ENCODE data around the gene NLGN4Y.

The NLGN4Y gene

GRCh38 chrY:14524272-14525231 lies at the start of gene NLGN4Y:
Gene NLGN4Y, plus strand, starts transcription at chrY:14524529. Its CDS starts 97,591 bp downstream, at chrY:14622120.
- no peak for DNase-seq

GRCh38 chrY:14485935-14486334 lies 38.4 kb upstream of the NLGN4Y start:
- DNase-seq, result no peak

GRCh38 chrY:14490226-14490625 lies 34.1 kb upstream of the NLGN4Y start:
- DNase-seq, result no peak

GRCh38 chrY:14498071-14498470 lies 26.3 kb upstream of the NLGN4Y start:
- DNase-seq, result no peak

GRCh38 chrY:14504592-14504991 lies 19.7 kb upstream of the NLGN4Y start:
- DNase-seq, result no peak

- no peak for DNase-seq
Measured at GRCh38 chrY:14522379-14522950, 1.9 kb upstream of the NLGN4Y start.

DNA sequence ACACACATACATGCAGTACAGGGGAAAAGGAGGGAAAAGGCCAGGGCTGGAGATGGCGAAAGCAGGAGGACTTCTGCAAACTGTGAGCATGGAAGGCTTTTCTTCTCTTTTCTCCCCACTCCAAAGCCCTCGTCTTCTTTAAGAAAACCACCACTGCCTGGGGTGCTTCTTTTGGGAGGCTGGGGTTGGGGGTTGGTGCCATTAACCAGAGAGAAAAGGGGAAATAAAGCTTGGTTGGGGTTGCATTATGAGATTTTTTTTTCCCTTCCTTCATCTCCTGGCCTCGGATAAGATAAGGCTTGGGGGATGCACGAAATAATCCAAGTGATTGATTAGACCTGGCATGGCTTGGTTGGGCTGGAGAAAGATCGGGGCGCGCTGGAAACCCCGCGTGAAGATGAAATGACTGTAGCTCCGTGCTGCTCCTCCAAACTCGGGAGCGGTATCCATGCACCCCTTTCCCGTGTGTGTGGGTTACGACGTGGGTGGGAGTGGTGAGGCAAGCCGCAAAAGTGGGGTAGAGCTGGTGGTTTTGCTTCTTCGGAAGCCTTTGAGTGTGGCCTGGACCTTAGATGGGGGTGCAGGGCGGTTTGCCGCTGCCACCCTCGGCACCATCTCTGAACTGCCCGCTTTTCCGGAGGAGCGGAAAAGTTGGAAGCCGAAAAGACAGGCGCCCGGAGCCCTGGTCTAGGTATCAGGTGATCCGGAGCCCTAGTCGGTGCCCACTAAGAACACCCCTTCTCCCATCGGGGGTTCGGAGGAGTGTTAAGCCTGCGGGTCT lies 648 bp upstream of the NLGN4Y start:
- no peak for DNase-seq

GRCh38 chrY:14525315-14525714 lies 986 bp downstream of the NLGN4Y start:
- DNase-seq, result no peak

DNA sequence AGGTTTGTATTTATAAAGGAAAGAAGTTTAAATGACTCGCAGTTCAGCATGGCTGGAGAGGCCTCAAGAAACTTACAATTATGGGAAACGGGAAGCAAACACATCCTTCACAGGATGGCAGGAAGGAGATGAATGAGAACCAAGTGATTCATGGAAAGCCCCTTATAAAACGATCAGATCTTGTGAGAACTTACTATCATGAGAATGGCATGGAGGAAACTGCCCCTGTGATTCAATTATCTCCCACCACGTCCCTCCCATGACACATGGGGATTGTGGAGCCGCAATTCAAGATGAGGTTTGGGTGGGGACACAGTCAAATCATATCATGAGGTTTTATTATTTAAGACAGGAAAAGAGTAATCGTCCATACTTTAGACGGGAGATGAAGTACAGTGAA lies 4.0 kb downstream of the NLGN4Y start:
- DNase-seq, result no peak

- no peak for DNase-seq
Measured at GRCh38 chrY:14536703-14537102, 12.4 kb downstream of the NLGN4Y start.

- no peak for DNase-seq
Measured at GRCh38 chrY:14543506-14543905, 19.2 kb downstream of the NLGN4Y start.

DNA sequence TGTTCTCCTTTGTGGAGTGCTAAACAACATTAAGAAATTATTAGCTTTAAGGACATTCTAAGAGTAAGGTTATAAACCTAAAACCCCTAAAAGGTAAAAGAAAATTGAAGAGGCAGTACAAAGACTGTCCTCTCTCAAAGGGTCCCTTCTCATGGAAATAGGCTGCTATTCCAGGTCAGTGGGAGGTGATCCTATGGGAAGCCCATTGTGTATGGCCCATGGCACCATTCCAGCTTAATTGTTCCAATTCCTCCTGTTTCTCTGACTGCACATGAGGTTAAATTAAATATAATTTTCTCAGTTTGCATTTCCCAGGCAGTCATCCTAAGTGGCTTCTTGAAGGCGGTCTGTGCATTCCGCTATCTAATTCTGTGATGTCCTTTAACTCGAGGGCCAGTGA lies 57.0 kb downstream of the NLGN4Y start:
- no peak for DNase-seq

- DNase-seq, result no peak
Measured at GRCh38 chrY:14586725-14587124, 62.4 kb downstream of the NLGN4Y start.

DNA sequence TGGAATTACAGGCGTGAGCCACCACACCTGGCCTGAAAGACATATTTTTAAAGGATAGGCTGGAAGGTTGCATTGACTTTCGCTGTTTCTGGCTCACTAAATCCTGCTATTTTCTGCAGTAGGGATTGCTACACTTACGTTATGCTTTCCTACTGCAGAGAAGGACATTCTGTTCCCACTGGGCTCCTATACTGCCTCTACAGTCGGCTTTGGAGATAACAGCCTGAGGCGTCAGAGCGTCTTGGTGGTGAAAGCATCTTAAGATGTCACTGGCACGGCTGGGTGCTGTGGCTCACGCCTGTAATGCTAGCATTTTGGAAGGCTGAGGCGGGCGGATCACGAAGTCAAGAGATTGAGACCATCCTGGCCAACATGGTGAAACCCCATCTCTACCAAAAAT lies 77.0 kb downstream of the NLGN4Y start:
- DNase-seq, result no peak

DNA sequence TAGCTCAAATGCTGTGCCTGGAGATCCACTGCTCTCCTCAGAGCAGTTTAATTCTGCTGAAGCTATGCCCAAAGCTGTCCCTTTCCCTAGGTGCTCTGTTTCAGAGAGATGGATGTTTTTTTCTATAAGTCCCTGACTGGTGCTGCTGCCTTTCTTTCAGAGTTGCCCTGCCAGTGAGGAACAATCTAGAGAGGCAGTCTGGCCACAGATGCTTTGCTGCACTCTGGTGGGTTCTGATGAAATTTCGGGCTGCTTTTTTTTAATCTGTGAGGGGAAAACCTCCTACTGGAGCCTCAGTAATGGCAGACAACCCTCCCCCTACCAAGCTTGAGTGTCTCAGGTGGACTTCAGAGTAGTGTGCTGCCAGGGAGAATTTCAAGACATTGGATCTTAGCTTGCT lies 93.3 kb downstream of the NLGN4Y start:
- DNase-seq, result no peak

DNA sequence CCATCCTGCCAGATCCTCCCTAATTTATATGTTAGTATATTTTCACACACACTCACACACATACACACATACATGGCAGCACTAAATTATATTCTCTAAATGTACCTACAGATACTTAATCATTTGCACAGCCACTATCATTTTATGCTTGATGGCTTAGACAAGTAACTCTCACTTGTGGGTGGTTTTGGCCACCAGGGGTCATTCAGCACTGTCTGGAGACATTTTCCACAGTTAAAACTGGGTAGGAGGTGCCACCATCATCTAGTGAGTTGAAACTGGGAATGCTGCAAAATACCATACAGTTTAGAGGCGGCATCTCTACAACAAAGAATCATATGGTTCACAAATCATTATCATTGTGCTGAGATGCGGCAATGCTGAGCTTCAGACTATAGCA lies 94.2 kb downstream of the NLGN4Y start:
- no peak for DNase-seq

DNA sequence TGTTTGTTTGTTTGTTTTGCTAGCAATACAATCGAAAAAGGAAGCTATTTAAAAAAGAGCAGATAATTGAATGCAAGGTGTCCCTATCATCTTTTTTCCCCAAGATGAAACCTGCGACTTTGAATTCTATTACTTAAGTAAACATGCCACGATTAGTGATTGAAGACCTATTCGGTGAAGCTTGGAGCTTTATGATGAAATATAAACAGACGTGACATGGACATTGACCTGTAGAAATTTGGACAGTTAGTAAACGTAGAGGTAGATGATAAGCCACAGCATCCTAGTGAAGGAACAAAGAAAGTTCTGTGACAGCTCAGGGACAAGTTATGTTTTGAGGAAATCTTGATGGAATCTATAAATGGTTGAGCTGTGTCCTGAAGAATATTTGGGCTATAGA lies 103.9 kb downstream of the NLGN4Y start:
- no peak for DNase-seq

GRCh38 chrY:14631676-14632075 lies 107.3 kb downstream of the NLGN4Y start:
- no peak for DNase-seq

DNA sequence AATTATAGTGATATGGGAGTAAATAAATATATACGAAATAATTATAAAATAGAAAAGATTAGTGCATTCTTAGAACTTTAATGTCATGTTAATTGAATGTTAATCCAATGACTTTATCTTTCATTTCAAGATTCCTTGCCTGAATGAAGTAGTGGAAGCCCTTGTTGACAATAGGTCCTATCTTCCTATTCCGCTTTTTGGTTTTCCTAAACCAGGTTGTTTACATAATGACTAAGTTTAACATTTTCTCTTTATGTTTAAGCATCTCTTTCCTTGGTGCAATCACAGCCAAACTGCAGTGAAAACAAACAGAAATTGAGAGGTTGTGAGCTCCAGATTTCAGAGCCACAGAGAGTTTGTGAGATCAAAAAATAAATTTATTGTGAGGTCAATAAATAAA lies 109.4 kb downstream of the NLGN4Y start:
- no peak for DNase-seq

DNA sequence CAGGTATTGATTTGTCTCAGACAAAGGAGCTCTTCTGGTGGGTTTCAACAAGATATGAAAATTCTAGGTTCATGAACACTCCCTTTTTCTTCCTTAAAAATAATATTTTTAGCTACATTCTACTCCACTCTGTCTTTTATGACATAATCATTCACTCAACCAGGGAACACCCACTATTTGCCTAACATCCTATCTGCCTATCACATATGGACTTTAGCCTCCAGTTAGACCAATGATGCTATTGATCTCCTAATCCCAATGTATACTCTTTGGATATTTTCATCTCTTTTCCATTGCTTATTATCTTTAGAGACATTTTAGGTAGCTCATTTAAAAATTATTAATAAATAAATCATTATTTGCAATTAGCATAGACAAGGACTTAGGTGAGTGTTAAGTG lies 110.6 kb downstream of the NLGN4Y start:
- no peak for DNase-seq

DNA sequence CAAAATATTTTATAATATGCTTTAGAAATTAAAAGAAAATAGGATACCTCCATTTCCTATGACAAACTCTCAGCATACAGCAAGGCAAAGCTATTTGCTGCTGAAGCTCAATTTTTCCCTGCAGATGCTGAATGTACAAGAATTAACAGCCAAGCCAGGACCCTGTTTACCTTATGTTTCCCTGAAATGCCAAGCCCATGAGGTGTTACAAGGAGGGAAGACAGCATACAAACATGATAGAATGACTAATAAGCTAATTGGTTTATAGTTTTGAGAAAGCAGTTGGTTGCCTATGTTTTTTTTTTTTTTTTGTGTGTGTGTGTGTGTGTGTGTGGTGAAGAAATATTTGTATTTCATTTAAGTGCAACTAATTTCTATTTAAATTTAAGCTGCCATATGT lies 113.2 kb downstream of the NLGN4Y start:
- no peak for DNase-seq

DNA sequence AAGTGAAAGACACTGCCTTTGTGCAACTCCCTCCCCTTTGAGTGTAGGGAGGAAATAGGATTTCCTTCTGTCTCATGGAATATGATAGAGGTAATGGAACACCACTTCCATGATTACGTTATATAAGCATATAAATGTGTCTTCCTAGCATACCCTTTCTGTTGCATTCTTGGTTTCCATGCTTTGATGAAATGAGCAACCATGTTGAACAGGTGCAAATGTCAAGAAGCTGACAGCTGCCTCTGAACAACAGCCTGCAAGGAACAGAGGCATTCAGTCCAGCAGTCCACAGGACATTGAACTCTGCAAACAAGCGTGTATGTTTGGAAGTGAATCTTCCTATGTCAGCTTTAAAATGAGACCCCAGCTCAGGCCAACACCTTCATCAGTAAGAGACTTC lies 117.5 kb downstream of the NLGN4Y start:
- DNase-seq, result no peak

DNA sequence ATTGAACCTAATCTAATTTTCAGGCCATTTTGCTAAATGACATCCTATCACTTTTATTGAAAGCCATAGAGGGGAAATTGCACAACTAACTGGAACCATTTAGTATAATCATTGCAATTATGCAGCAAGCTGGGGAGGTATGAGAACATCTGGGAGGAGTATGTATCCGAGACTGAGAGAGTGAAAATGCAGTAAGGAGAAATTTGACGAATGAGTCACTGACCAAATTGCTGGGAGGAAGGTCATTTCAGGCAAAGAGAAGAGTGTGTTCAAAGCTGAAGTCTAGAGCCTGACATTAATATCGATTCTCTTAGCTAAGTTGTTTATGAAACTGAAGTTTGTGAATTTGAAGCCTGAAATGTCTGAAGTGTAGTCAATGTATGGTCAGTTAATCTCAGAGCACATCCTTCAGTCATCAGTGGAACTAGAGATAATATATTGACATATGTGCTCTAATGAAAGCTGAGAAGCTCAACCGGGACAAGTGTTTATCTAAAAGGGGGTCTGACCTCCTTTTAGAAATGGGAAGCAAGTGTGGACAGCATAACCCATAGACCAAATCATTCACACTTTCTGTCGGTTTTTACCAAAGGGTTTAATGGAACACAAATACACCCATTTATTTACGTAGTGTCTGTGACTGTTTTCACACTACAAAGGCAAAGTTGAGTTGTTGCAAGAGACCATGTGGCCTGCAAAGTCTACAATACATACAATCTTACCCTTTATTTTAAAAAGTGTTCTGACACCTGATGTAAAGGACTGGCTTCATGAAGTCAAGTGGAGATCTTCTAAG lies 120.0 kb downstream of the NLGN4Y start:
- no peak for DNase-seq

All from NCI-H1436 (cell line).